B cell (primary cell): ENCODE data around the gene TUBA8. TPM values are rescaled to one million over a fixed set of nuclear protein-coding genes. Genes with fewer than 3 reads are reported as not detected.

Experiments used
- ATAC-seq: fragments of 200-7000 bp; cut with Tn5 transposase; one replicate; pipeline ENCODE4 v1.10.0; 2021; ENCODE audit warnings: low read depth, mild to moderate bottlenecking, moderate number of reproducible peaks, moderate library complexity
- CTCF ChIA-PET: fragments of 350-600 bp; sonication (Branson Sonifier 250); formaldehyde crosslinking; loops from one replicate; lab custom pipeline; 2021; ENCODE audit warnings: antibody characterized with exemption, inconsistent platforms; lab: Charles Lee
- POLR2A ChIA-PET: fragments of 350-600 bp; sonication (Branson Sonifier 250); formaldehyde crosslinking; loops from one replicate; lab custom pipeline; 2021; ENCODE audit warnings: antibody characterized with exemption; lab: Charles Lee
- DNase-seq: peaks from one replicate; pipeline ENCODE4 v3.0.0; 2013
- H2AFZ ChIP-seq: 2 replicates; pipeline ENCODE4 v1.6.1; 2012; ENCODE audit warnings: mild to moderate bottlenecking, low read depth, low read length; ENCODE audit not compliant: insufficient read depth, poor library complexity, severe bottlenecking
- H3K27ac ChIP-seq, 2 donors: 1 replicate in 1 of 2; 2 replicates in 1 of 2; pipeline ENCODE4 v1.5.1; 2012 to 2013; ENCODE audit warnings: low read length in 2 of 2, mild to moderate bottlenecking in 2 of 2, moderate library complexity in 1 of 2
- H3K27me3 ChIP-seq, 4 experiments: fragments of 200-600 bp in 1 of 4; sonication (generic) in 1 of 4; replicated peaks in 1 of 4; 1 replicate in 2 of 4; 2 replicates in 2 of 4; pipeline versions ENCODE4 v1.6.1 to v1.7.0; 2013 to 2016; ENCODE audit warnings: low read length in 3 of 4, mild to moderate bottlenecking in 2 of 4, mixed read lengths in 1 of 4, moderate library complexity in 1 of 4; ENCODE audit not compliant: insufficient read depth in 4 of 4, control insufficient read depth in 3 of 4; ENCODE audit errors: control extremely low read depth in 1 of 4
- H3K36me3 ChIP-seq, 2 experiments: replicated peaks in 1 of 2; 1 replicate in 1 of 2; 2 replicates in 1 of 2; pipeline versions ENCODE4 v1.6.1 to v1.7.1; 2013; ENCODE audit warnings: low read length in 1 of 2; ENCODE audit not compliant: insufficient read depth in 2 of 2, control insufficient read depth in 1 of 2; ENCODE audit errors: control extremely low read depth in 1 of 2, extremely low read depth in 1 of 2
- H3K4me1 ChIP-seq, 2 donors: fragments of 200-600 bp in 1 of 2; sonication (generic) in 1 of 2; 1 replicate in 1 of 2; 2 replicates in 1 of 2; pipeline versions ENCODE4 v1.5.1 to v1.6.1; 2013 to 2017; ENCODE audit warnings: low read length in 2 of 2; ENCODE audit not compliant: control insufficient read depth in 2 of 2, insufficient read depth in 2 of 2
- H3K4me2 ChIP-seq: replicated peaks from 2 replicates; pipeline ENCODE3; 2012; ENCODE audit warnings: mild to moderate bottlenecking, low read depth, low read length; ENCODE audit not compliant: poor library complexity, severe bottlenecking
- H3K4me3 ChIP-seq, 5 experiments: fragments of 200-600 bp in 1 of 5; sonication (generic) in 1 of 5; 1 replicate in 3 of 5; 2 replicates in 2 of 5; pipeline versions ENCODE4 v1.5.1 to v1.7.0; 2011 to 2016; ENCODE audit warnings: low read length in 4 of 5, mild to moderate bottlenecking in 4 of 5, low read depth in 2 of 5, control low read depth in 1 of 5, moderate library complexity in 1 of 5; ENCODE audit not compliant: insufficient read depth in 1 of 5; ENCODE audit errors: control extremely low read depth in 1 of 5, extremely low read depth in 1 of 5
- H3K79me2 ChIP-seq: fragments of 200-600 bp; sonication (generic); one replicate; pipeline ENCODE4 v1.6.0; 2016; ENCODE audit warnings: low read length; ENCODE audit not compliant: control insufficient read depth, insufficient read depth
- H3K9ac ChIP-seq: fragments of 200-600 bp; sonication (generic); 2 replicates; pipeline ENCODE4 v1.6.1; 2017; ENCODE audit warnings: mild to moderate bottlenecking, low read length, moderate library complexity
- H3K9me3 ChIP-seq, 3 donors: one replicate each; pipeline versions ENCODE4 v1.6.1 to v1.7.1; 2013; ENCODE audit warnings: low read length in 2 of 3; ENCODE audit not compliant: control insufficient read depth in 2 of 3, insufficient read depth in 1 of 3; ENCODE audit errors: control extremely low read depth in 1 of 3
- H4K20me1 ChIP-seq: 2 replicates; pipeline ENCODE4 v1.6.0; 2012; ENCODE audit warnings: mild to moderate bottlenecking, low read length; ENCODE audit not compliant: insufficient read depth, control insufficient read depth, poor library complexity, severe bottlenecking
- H3K27ac Mint-ChIP-seq: one replicate; pipeline ENCODE4 v1.8.0; 2021; ENCODE audit warnings: mixed read lengths
- H3K27me3 Mint-ChIP-seq: one replicate; pipeline ENCODE4 v1.8.0; 2021; ENCODE audit warnings: mixed read lengths
- H3K4me1 Mint-ChIP-seq: one replicate; pipeline ENCODE4 v1.8.0; 2021; ENCODE audit warnings: mixed read lengths
- H3K4me3 Mint-ChIP-seq: one replicate; pipeline ENCODE4 v1.8.0; 2021; ENCODE audit warnings: mixed read lengths
- H3K9me3 Mint-ChIP-seq: one replicate; pipeline ENCODE4 v1.8.0; 2022; ENCODE audit warnings: mixed read lengths; ENCODE audit not compliant: insufficient read depth
- CTCF ChIP-seq: fragments of 200-600 bp; IDR thresholded peaks from one replicate; pipeline ENCODE4 v1.8.0; 2022; ENCODE audit warnings: antibody characterized with exemption, mild to moderate bottlenecking
- EZH2 ChIP-seq: IDR thresholded peaks from 2 replicates; pipeline ENCODE4 v1.6.1; 2012; ENCODE audit warnings: borderline replicate concordance, low read depth, mild to moderate bottlenecking, moderate library complexity, low read length; ENCODE audit not compliant: insufficient read depth, poor library complexity, severe bottlenecking
- WGBS: methylation state at CpG from one replicate; pipeline ENCODE4 v1.1.5; 2013; ENCODE audit warnings: missing lambda C conversion rate; ENCODE audit not compliant: insufficient coverage; 5-methylcytosine and 5-hydroxymethylcytosine counted together
- intact Hi-C: fragments of 100-400 bp; cut with micrococcal nuclease; formaldehyde crosslinking; loops from one replicate; pipeline ENCODE4 v1.10.0; 2022
- polyA plus RNA-seq: library from polyadenylated mRNA; depleted of rRNA; stranded (reverse); fragments of >200 nt; gene quantifications from 2 replicates; pipeline ENCODE4 v1.2.3, GENCODE V29; 2012
- total RNA-seq, 2 donors: library from RNA; stranded (reverse); fragments of 120-200 nt in 1 of 2; gene quantifications; 1 replicate in 1 of 2; 2 replicates in 1 of 2; pipeline versions ENCODE4 v1.2.3 to v1.2.4, GENCODE V29; 2013 to 2022

Gene TUBA8
- total and polyA plus RNA-seq, 2 donors (not counting 1 experiment from before 2014, with no cell fraction given): 1.8 to 3.4 TPM

- Histone ChIP-seq H3K4me1 (peaks cover 47 to 48% of the 10 kb centered on the region in 2 donors), H3K79me2 (peaks cover 45% of the 10 kb centered on the region), H2AFZ (peak overlapping the region; percentile 57), H3K27me3 (no peaks in the 10 kb centered on the region), H3K4me2 (peak overlapping the region; percentile 97), H3K36me3 (peaks cover 0 to 6% of the 10 kb centered on the region in 2 experiments), H3K4me3 (no peak overlapping the region), H3K9me3 (no peaks in the 10 kb centered on the region), H3K9ac (peak overlapping the region; percentile 86), H4K20me1 (no peaks in the 10 kb centered on the region), H3K27ac (peak overlapping the region; percentile 9 to 53)
- POLR2A ChIA-PET: interaction anchor here (0.8 to 3.2 kb wide), 6 partner anchors 19 to 437 kb away, joined by 3 to 28 read pairs (median 4); no protein-coding TSS in a partner anchor
- TF ChIP-seq CTCF (peak; percentile 97), EZH2 (no peak)
- ATAC-seq: peak; percentile 23
- Mint-ChIP-seq H3K27ac (peak overlapping the region; percentile 62), H3K4me3 (peak overlapping the region; percentile 57), H3K27me3 (no peaks in the 10 kb centered on the region), H3K4me1 (peaks cover 53% of the 10 kb centered on the region), H3K9me3 (no peaks in the 10 kb centered on the region)
- peak; percentile 90 for DNase-seq
- 54% methylated on average over 11 of the region's 13 CpGs for WGBS
- CTCF ChIA-PET: interaction anchor here (0.6 to 9.6 kb wide), 67 partner anchors 10 to 520 kb away, joined by 3 to 250 read pairs (median 5); partner anchors contain the start of genes MICAL3 and USP18
- intact Hi-C loops: loop anchor here (1.0 to 5.0 kb wide), 6 partner anchors 52 to 334 kb away; partner anchors contain the start of gene MICAL3
Measured at GRCh38 chr22:18075720-18076497, 34.7 kb upstream of the TUBA8 start.
